H9 (cell line): ENCODE measurements around the gene KLHL22. TPM values are rescaled to one million over a fixed set of nuclear protein-coding genes. Genes with fewer than 3 reads are reported as not detected.

Source experiments
- DNase-seq: peaks from one replicate; pipeline ENCODE4 v3.0.0-alpha.2; 2017
- H2AFZ ChIP-seq: one replicate; pipeline ENCODE4 v1.6.1; 2013; ENCODE audit warnings: mild to moderate bottlenecking, low read length, control low read depth, moderate library complexity
- H2AK5ac ChIP-seq: 2 replicates; pipeline ENCODE4 v1.6.1; 2013; ENCODE audit warnings: low read length, control low read depth, mixed read lengths; ENCODE audit not compliant: insufficient read length
- H2BK120ac ChIP-seq: one replicate; pipeline ENCODE4 v1.6.1; 2013; ENCODE audit warnings: low read depth, mild to moderate bottlenecking, low read length, control low read depth, inconsistent platforms; ENCODE audit not compliant: poor library complexity, severe bottlenecking
- H2BK12ac ChIP-seq: 2 replicates; pipeline ENCODE4 v1.6.1; 2013; ENCODE audit warnings: low read length, control low read depth, mixed read lengths, low read depth; ENCODE audit not compliant: insufficient read length
- H2BK15ac ChIP-seq: 2 replicates; pipeline ENCODE4 v1.6.1; 2013; ENCODE audit warnings: low read depth, low read length, control low read depth
- H2BK20ac ChIP-seq: one replicate; pipeline ENCODE4 v1.6.1; 2013; ENCODE audit warnings: low read depth, mild to moderate bottlenecking, low read length, control low read depth, inconsistent platforms; ENCODE audit not compliant: poor library complexity, severe bottlenecking
- H2BK5ac ChIP-seq: 2 replicates; pipeline ENCODE4 v1.6.1; 2013; ENCODE audit warnings: low read length, control low read depth, mixed read lengths; ENCODE audit not compliant: insufficient read length
- H3K14ac ChIP-seq: 2 replicates; pipeline ENCODE4 v1.6.1; 2013; ENCODE audit warnings: low read length, control low read depth; ENCODE audit not compliant: insufficient read depth
- H3K18ac ChIP-seq: 2 replicates; pipeline ENCODE4 v1.6.1; 2013; ENCODE audit warnings: low read depth, mild to moderate bottlenecking, mixed read lengths, low read length, control low read depth; ENCODE audit not compliant: insufficient read length
- H3K23ac ChIP-seq: 2 replicates; pipeline ENCODE4 v1.6.1; 2013; ENCODE audit warnings: low read length, control low read depth, mixed read lengths, low read depth; ENCODE audit not compliant: insufficient read length
- H3K23me2 ChIP-seq: 2 replicates; pipeline ENCODE4 v1.6.1; 2013; ENCODE audit warnings: low read depth, mild to moderate bottlenecking, mixed read lengths, low read length, control low read depth; ENCODE audit not compliant: insufficient read length, poor library complexity, severe bottlenecking
- H3K27ac ChIP-seq: 2 replicates; pipeline ENCODE4 v1.5.1; 2013; ENCODE audit warnings: low read length, control low read depth, mixed read lengths, low read depth; ENCODE audit not compliant: insufficient read length
- H3K27me3 ChIP-seq: 2 replicates; pipeline ENCODE4 v1.6.1; 2013; ENCODE audit warnings: low read length, control low read depth, inconsistent platforms; ENCODE audit not compliant: insufficient read depth
- H3K4ac ChIP-seq: 2 replicates; pipeline ENCODE4 v1.6.1; 2013; ENCODE audit warnings: low read depth, mild to moderate bottlenecking, control low read depth, inconsistent platforms, low read length, moderate library complexity
- H3K4me1 ChIP-seq: 2 replicates; pipeline ENCODE4 v1.6.1; 2013; ENCODE audit warnings: low read length, control low read depth, inconsistent platforms; ENCODE audit not compliant: insufficient read depth
- H3K4me2 ChIP-seq: 2 replicates; pipeline ENCODE4 v1.6.1; 2013; ENCODE audit warnings: low read length, control low read depth, mixed read lengths; ENCODE audit not compliant: insufficient read length, insufficient read depth
- H3K56ac ChIP-seq: 2 replicates; pipeline ENCODE4 v1.6.1; 2013; ENCODE audit warnings: low read depth, mild to moderate bottlenecking, mixed read lengths, low read length, control low read depth; ENCODE audit not compliant: insufficient read length
- H3K79me1 ChIP-seq: 2 replicates; pipeline ENCODE4 v1.6.1; 2013; ENCODE audit warnings: low read depth, mild to moderate bottlenecking, moderate library complexity, low read length, control low read depth, inconsistent platforms; ENCODE audit not compliant: insufficient read depth, poor library complexity, severe bottlenecking
- H3K79me2 ChIP-seq: 2 replicates; pipeline ENCODE4 v1.6.1; 2013; ENCODE audit warnings: low read length, control low read depth, inconsistent platforms; ENCODE audit not compliant: insufficient read depth
- H3K9ac ChIP-seq: 2 replicates; pipeline ENCODE4 v1.6.1; 2013; ENCODE audit warnings: low read length, control low read depth, mixed read lengths; ENCODE audit not compliant: insufficient read length; ENCODE audit errors: extremely low read depth
- H3K9me3 ChIP-seq: one replicate; pipeline ENCODE4 v1.6.1; 2013; ENCODE audit warnings: low read depth, low read length, inconsistent platforms; ENCODE audit not compliant: control insufficient read depth
- H3T11ph ChIP-seq: one replicate; pipeline ENCODE4 v1.6.1; 2013; ENCODE audit warnings: mild to moderate bottlenecking, low read length, control low read depth, inconsistent platforms
- H4K20me1 ChIP-seq: one replicate; pipeline ENCODE4 v1.6.1; 2013; ENCODE audit not compliant: control insufficient read depth, insufficient read length, insufficient read depth
- H4K5ac ChIP-seq: 2 replicates; pipeline ENCODE4 v1.6.1; 2013; ENCODE audit warnings: low read depth, mild to moderate bottlenecking, mixed read lengths, low read length, control low read depth; ENCODE audit not compliant: insufficient read length
- H4K8ac ChIP-seq: replicated peaks from 2 replicates; pipeline ENCODE4 v1.6.1; 2013; ENCODE audit warnings: low read length, control low read depth, mixed read lengths, low read depth; ENCODE audit not compliant: insufficient read length
- H4K91ac ChIP-seq: 2 replicates; pipeline ENCODE4 v1.6.1; 2013; ENCODE audit warnings: low read depth, mild to moderate bottlenecking, moderate library complexity, mixed read lengths, low read length, control low read depth; ENCODE audit not compliant: insufficient read length
- H3K27ac Mint-ChIP-seq, 3 experiments: 2 replicates in 2 of 3; 3 replicates in 1 of 3; pipeline ENCODE4 v1.8.0; 2020 to 2021; ENCODE audit warnings: mixed read lengths in 3 of 3, mild to moderate bottlenecking in 1 of 3, moderate library complexity in 1 of 3
- H3K27me3 Mint-ChIP-seq: 2 replicates; pipeline ENCODE4 v1.8.0; 2021; ENCODE audit warnings: low read depth, mild to moderate bottlenecking, moderate library complexity, mixed read lengths
- H3K36me3 Mint-ChIP-seq, 3 experiments: 2 replicates in 2 of 3; 3 replicates in 1 of 3; pipeline ENCODE4 v1.8.0; 2020 to 2021; ENCODE audit warnings: low read depth in 3 of 3, mixed read lengths in 3 of 3; ENCODE audit not compliant: insufficient read depth in 1 of 3
- H3K4me1 Mint-ChIP-seq, 2 experiments: 2 replicates each; pipeline ENCODE4 v1.8.0; 2020; ENCODE audit warnings: mixed read lengths in 2 of 2
- H3K4me3 Mint-ChIP-seq, 2 experiments: 2 replicates in 1 of 2; 3 replicates in 1 of 2; pipeline ENCODE4 v1.8.0; 2020 to 2021; ENCODE audit warnings: mild to moderate bottlenecking in 2 of 2, mixed read lengths in 2 of 2, moderate library complexity in 1 of 2
- H3K9me3 Mint-ChIP-seq, 2 experiments: 2 replicates in 1 of 2; 3 replicates in 1 of 2; pipeline ENCODE4 v1.8.0; 2020; ENCODE audit warnings: mild to moderate bottlenecking in 2 of 2, mixed read lengths in 2 of 2, moderate library complexity in 1 of 2
- CTCF ChIP-seq: fragments of 200-600 bp; sonication (generic); conservative IDR thresholded peaks from 3 replicates; pipeline ENCODE4 v1.8.0; 2021; ENCODE audit warnings: antibody characterized with exemption, mild to moderate bottlenecking
- WGBS: extraction: QIAGEN DNeasy Blood & Tissue Kit; methylation state at CpG from one replicate; pipeline ENCODE4 v1.1.7; 2013; ENCODE audit warnings: missing lambda C conversion rate, low lambda C conversion rate, mixed read lengths; ENCODE audit not compliant: insufficient read length; ENCODE audit errors: extremely low coverage; 5-methylcytosine and 5-hydroxymethylcytosine counted together
- total RNA-seq: library from RNA; stranded (reverse); gene quantifications from 2 replicates; pipeline ENCODE4 v1.2.1, GENCODE V29; 2021

Gene KLHL22
- total RNA-seq, 1 experiment from 2014 or later: 11.9 TPM

GRCh38 chr22:20536590-20537324, 41.2 kb upstream of the KLHL22 start:
- Histone ChIP-seq H3K23me2 (no peaks in the 10 kb centered on the region), H4K91ac (no peak overlapping the region), H3K18ac (no peak overlapping the region), H3T11ph (no peak overlapping the region), H3K4ac (no peak overlapping the region), H3K14ac (no peak overlapping the region), H3K9me3 (no peaks in the 10 kb centered on the region), H2BK15ac (no peak overlapping the region), H2BK12ac (no peak overlapping the region), H3K23ac (no peak overlapping the region), H2BK20ac (no peak overlapping the region), H4K5ac (no peak overlapping the region), H2AK5ac (no peak overlapping the region), H4K8ac (no peak overlapping the region), H3K79me2 (no peaks in the 10 kb centered on the region), H4K20me1 (no peaks in the 10 kb centered on the region), H2AFZ (no peak overlapping the region), H2BK5ac (no peak overlapping the region), H2BK120ac (no peak overlapping the region), H3K79me1 (peaks cover 9% of the 10 kb centered on the region), H3K4me2 (no peak overlapping the region), H3K27me3 (no peaks in the 10 kb centered on the region), H3K56ac (no peak overlapping the region), H3K27ac (no peak overlapping the region), H3K4me1 (no peaks in the 10 kb centered on the region), H3K9ac (no peak overlapping the region)
- Mint-ChIP-seq H3K27me3 (no peaks in the 10 kb centered on the region), H3K4me3 (no peak overlapping the region), H3K36me3 (peaks cover 11 to 42% (median 37%) of the 10 kb centered on the region in 3 experiments; a peak in 6 of 7 replicates), H3K9me3 (no peaks in the 10 kb centered on the region), H3K4me1 (peaks cover 8 to 12% of the 10 kb centered on the region in 2 experiments), H3K27ac (peak overlapping the region; percentile 18 to 89 (median 89); a peak in 5 of 7 replicates)
- TF ChIP-seq CTCF: no peak
- no CpG with 5 or more reads among the region's 12 CpGs for WGBS
- no peak for DNase-seq
